ENCODE results near the gene GSAP.
"Not testable (repeated sequence)": the region's sequence is repeated elsewhere in the genome, so short reads cannot be mapped to it uniquely, and the experiment has no call there.

The GSAP gene, protein sequence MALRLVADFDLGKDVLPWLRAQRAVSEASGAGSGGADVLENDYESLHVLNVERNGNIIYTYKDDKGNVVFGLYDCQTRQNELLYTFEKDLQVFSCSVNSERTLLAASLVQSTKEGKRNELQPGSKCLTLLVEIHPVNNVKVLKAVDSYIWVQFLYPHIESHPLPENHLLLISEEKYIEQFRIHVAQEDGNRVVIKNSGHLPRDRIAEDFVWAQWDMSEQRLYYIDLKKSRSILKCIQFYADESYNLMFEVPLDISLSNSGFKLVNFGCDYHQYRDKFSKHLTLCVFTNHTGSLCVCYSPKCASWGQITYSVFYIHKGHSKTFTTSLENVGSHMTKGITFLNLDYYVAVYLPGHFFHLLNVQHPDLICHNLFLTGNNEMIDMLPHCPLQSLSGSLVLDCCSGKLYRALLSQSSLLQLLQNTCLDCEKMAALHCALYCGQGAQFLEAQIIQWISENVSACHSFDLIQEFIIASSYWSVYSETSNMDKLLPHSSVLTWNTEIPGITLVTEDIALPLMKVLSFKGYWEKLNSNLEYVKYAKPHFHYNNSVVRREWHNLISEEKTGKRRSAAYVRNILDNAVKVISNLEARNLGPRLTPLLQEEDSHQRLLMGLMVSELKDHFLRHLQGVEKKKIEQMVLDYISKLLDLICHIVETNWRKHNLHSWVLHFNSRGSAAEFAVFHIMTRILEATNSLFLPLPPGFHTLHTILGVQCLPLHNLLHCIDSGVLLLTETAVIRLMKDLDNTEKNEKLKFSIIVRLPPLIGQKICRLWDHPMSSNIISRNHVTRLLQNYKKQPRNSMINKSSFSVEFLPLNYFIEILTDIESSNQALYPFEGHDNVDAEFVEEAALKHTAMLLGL

DNA sequence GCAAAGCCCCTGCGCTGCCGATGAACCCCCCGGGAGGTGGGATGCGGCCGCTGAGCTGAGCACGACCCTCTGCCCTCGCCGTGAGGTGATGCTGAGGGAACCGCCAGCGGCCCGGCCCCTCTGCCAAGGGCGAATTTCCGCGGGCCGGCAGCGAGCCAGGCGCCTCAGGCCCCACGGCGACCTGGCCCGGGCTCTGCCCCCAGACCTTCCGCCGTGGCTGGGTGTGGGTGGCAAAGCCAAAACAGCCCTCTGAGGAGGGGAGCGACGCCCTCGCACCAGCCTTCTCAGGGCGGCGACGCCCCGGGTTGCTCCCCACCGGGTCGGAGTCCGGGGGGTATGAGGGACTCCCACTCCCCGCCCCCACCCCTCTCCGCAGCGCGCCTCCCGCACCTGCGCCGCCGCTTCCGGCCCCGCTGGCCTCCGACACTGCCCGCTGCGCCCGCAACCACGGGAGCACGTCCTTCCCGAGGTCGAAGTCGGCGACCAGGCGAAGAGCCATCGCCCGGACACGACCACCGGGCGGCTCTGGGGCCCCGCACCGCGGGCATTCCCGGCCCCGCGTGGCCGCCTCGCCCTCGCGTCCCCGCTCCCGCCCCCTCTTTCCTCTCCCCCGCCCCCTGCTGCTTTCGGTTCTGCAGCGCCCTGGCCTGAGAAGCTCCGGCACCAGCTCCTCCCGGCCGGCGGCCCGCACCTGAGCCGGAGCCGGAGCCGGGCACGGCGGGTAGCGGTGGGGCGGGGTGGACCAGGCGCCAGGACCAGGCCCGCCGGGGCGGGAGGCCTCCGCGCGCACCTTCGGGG lies at the start of gene GSAP:
Gene GSAP, minus strand, starts transcription at position 527 of the 798 bp plus-strand sequence. Its CDS starts 28 bp downstream, at position 499.
- no peak for DNase-seq

DNA sequence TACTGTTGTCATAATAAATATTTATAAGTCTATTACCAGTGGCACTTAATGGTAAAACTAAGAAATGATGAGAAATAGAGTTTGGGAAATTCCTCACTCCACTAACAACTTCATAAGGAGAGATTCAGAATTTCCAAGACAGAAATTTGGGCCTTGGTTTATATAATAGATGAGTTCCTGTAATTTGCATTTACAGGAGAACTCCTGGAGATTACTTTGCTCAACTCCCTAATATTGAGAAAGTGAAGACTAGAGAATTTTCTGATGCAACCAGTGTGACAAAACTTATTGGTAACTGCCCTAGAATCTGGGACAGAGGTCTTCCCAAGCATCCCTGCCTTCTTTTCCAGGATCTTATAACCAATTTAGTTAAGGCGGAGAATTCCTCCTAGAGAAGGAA lies 49.1 kb upstream of the GSAP start:
- peak in 1 of 2 experiments; percentile 16 for DNase-seq

DNA sequence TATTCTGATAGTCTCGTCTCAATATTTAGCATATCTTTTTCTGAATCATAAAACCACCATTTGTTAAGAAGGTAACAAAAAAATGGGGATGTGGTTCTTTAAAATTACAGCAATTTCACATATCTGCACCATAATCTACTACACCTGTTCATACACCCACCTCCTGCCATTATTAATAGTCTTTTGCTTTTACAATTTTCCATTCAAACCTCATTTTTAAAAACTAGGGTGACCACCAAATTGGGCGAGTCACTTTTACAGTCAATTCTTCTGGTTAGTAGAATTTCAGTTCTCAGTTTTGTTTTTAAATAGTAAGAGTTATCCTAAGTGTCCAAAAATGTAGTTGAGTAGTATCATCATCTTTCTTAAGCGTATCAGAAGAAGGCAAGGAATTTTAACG lies 48.4 kb upstream of the GSAP start:
- DNase-seq: no peak

DNA sequence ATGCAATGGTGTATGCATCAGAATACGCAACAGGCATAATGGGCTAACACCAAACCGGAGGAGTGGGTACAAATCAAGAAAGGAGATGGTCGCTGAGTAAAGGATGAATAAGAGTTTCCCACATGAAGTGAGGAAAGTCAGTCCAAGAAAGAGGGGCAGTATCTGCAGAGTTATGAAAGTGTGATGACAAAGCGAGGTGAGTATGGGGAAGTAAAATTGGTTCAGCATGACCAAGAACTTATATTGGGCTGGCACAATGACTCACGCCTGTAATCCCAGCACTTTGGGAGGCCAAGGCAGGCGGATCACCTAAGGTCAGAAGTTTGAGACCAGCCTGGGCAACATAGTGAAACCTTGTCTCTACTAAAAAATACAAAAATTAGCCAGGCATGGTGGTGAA lies 47.5 kb upstream of the GSAP start:
- DNase-seq: peak; percentile 57 to 76

DNA sequence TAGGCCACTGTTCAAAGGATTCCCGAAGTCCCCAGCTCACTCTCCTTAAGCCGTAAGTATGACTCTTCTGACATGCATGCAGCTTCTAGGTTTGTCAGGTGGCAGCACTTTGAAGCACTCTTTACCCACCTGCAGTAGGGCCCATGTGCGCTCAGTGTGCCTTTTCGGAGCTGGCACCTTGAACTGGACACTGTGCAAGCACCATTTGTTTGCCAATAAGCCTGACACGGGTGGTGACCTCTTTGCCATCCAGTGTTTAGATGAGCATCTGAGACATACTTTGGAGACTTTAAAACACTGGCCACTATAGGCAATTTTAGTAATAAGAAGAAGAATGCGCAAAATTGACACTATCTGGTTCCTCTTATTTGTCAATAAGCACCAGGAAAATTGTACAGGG lies 45.7 kb upstream of the GSAP start:
- DNase-seq: no peak

DNA sequence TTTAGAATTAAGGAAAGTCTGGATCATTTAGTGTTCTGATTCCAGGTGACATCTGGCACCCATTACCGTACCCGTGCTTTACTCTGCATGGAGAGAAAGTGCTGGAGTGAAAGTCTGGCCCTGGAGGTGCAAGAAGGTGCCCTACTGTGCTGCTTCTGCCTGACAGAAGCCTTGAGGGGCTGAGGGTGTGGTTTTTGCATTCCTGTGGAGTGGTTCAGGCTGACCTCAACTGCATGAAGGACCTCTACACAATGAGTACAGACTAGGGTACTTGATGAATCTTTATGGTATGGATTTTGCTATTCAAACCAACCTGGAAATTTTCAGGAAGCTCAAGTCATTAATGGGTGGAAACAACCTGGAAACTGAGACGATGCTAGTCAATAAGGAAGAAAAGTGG lies 45.1 kb upstream of the GSAP start:
- no peak for DNase-seq

DNA sequence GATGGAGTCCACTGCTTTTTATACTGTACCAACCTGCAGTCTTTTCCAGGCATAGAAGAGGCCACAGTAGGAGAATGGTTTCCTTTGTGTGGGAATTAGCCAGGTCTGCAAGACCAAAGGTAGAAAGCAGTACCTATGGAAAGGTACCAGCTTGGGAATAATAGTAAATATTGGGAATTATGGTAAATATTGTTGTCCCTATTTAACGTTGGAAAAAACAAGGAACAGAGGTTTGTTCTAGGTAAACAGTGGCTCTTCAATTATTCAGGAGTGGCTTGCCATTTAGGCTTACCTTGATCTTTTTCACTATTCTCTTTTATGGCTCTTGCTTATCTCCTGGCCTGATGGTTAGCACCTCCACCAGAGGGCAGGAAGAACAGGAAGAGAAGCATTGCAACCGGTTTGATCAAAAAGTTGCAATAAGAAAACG lies 43.9 kb upstream of the GSAP start:
- no peak for DNase-seq

DNA sequence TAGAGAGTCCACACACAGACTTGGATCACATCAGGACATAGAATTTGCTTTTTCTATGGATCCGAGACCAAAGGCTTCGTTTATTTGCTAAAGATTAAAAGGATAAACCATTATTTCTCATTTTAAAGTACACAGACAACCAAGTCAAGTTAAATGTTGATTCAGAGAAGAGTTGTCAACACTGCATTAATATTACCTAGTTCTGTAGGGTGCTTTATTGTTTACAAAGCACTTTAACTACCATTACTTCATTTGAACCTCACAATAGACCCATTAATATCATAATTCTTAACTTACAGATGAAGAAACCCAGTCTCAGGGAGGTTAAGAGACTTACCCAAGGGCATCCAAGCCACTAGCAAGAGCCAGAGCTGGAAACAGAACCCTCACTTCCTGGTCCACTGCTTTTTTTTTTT lies 43.2 kb upstream of the GSAP start:
- DNase-seq: no peak

DNA sequence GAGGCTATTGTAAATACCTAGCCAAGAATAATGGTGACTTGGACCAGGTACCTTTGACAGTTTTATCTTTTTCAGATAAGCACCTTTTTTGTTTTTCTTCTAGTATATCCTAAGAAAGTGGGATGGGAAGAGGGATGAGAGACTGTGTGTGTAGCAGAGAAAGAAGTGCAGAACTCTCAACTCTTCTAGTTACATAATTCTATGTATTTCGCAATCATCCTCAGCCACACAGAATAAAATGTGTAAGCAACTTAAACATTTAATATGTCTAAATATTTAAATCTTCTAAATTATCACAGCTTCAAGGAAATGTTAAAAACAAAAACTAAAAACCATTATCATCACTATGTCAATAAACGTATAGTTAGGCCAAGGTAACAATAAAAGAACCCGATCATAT lies 42.6 kb upstream of the GSAP start:
- peak in 1 of 2 experiments; percentile 15 for DNase-seq

DNA sequence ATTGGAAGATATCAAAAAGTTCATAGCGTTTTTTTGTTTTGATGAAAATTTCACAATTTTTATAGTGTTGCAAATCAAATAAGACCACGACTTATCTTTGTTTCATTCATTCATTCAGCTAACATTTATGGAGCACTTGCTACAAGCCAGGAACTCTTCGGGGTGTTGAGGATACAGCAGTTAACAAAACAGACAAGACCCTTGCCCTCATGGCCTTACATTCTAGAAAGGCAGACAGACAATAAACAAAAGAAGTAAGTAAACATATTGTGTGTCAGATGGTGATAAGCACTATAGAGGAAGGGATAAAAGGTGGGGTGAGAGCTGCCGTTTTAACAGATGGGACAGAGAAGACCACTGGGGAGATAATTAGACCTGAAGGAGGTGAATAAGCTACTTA lies 41.6 kb upstream of the GSAP start:
- no peak for DNase-seq

DNA sequence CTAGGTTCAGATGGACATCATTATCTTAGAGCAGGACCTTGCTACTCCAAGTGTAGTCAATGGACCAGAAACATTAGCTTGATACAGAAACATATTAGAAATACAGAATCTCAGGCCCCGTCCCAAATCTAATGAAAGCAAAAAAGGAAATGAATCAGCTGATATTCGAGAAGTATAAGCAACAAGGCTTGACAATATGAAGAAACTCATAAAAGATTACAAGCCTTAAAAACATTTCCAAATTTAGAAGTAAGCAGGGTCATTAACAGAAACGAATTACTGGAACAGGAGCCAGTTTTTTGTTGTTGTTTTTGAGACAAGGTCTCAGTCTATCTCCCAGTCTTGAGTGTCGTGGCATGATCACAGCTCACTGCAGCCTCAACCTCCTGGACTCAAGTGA lies 40.5 kb upstream of the GSAP start:
- no peak for DNase-seq

DNA sequence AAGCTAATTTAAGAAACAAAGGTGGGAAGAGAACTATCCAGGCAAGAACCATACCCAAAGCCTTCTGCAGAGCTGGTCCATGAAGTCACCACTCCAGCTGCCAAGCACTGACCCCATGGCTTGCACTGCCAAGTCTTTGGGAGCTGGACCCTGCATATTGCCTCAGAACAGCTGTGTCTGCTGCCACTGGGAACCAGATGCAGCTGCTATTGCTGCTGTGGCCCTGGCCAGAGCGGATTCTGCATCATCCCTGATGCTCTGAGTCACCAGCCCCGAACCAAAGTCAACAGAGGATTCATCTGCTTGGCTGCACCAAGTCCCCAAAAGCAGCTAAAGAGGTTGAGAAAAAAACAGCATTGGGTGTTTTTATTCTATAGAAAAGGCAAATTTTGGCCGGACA lies 39.2 kb upstream of the GSAP start:
- no peak for DNase-seq

DNA sequence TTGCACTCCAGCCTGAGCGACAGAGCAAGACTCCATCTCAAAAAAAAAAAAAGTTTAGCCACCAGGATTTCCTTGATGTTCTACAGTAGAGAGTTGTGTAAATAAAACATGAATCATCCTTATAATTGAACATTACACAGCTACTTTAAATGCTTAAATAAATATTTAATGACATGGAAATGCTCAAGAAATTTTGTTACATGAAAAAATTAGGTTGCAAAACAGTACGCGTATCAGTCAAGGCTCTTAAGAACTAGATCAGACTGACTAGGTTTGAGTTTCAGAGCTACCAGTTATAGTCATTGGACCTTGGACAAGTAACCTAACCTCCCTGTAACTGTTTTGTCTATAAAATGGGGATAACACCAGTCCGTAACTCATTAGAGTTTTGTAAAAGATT lies 38.7 kb upstream of the GSAP start:
- no peak for DNase-seq

DNA sequence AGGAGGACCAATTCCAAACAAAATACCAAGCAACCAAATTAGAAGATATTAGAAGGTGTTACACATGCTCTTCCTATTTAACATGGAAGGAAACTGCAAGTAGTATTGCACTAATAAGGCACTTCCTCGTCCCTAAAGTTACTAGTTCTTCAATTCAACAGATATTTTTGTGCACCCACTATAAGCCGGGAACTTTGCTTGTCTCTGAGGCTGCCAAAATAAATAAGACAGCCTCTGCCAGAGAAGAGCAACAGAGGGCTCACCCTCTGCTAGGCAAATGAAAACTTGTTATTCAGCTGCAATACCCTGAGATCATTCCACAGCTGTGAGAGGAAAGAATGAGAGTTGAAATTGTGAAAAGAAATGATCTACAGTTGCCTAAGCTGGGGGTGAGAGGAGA lies 37.4 kb upstream of the GSAP start:
- peak; percentile 42 to 52 for DNase-seq

DNA sequence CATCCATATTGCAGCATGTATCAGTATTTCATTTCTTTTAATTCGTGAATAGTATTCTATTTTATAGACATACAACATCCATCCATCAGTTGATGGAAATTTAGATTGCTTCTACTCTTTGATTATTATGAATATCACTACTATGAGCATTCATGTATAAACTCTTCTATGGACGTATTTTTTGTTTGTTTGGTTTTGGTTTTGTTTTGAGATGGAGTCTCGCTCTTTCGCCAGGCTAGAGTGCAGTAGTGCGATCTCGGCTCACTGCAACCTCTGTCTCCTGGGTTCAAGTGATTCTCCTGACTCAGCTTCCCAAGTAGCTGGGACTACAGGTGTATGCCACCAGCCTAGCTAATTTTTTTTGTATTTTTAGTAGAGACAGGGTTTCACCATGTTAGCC lies 35.8 kb upstream of the GSAP start:
- DNase-seq: not testable (repeated sequence)

DNA sequence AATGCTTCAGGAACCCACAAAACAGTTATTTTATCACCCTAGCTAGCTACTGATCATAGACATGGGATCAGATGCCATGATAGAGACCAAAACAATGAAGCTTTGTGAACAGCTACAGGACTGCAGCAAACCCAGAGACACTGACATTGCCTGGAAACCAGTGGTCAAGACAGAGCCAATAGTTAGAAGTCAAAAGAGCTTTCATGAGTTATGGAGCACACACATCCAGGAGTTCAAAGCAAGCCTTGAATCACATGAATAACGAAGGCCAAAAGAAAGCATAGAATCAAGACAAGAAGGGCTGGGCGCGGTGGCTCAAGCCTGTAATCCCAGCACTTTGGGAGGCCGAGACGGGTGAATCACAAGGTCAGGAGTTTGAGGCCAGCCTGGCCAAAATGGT lies 34.5 kb upstream of the GSAP start:
- DNase-seq: no peak

DNA sequence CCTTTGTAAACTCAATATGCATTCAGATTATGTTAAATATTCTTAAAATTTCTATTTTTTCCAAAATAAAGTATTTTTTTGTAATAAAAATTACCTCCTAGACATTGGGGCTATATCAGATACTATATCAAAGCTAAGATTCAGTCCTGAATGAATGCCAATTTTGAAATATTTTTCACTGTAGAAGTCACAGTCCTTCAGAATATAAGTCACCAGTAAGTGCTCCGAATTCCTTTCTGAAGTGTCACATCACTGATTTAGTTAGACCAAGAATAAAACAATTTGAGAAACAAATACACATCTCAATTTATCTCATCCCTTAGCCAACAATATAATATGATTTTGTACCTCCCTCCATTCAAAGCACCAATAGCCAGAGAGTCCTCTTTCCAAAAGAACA lies 33.9 kb upstream of the GSAP start:
- DNase-seq: no peak

DNA sequence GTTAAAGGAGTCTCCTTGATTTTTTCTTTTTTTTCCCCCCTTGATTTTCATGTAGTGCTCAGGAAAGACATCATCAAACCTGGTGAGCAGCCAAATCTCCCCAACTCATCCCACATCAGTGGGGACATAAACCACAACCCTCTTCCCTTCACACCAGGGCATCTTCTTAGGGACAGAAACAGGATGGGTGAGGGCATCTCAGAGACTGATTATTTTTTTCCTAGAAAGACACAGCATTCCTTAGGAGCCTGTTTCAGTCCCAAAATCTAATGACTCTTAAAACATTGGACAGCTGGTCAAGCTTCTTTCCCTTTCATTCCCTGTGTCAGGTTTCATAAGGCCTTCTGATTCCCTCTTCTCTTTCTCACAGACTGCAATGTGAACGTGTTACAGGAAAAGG lies 31.5 kb upstream of the GSAP start:
- DNase-seq: no peak

DNA sequence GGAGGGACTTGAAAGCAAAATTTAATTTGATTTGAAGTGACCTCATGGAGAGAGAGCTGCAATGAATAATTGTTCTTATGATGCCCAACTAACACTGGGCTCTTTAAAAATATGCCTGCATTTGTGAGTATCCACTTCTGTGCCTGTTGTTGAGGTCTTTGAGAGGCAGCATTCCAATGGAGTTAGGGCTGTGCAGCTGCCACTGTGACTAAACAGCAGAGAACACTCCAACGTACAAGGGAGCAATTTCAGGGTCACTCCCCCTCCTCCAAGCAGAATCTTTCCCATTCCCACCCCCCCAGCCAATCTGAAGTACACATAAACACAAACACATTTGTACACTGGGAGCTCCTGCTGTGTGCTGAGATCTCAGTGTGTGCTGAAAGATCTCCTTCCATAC lies 28.0 kb upstream of the GSAP start:
- DNase-seq: no peak

DNA sequence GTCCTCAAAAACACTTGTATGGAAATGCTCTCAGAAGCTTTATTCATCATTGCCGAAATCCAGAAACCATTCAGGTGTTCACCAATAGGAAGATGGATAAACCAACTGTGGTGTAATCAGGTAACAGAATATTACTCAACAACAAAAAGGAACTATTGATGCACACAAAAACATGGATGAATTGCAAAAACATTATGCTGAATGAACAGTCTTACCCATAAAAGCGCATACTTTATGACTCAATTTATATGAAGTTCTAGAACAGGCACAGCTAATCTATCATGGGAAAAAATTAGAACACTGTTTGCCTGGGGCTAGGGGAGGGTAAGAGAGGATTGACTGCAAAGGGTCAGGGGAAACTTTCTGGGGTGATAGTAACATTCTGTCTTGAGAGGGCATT lies 26.9 kb upstream of the GSAP start:
- DNase-seq: no peak

DNA sequence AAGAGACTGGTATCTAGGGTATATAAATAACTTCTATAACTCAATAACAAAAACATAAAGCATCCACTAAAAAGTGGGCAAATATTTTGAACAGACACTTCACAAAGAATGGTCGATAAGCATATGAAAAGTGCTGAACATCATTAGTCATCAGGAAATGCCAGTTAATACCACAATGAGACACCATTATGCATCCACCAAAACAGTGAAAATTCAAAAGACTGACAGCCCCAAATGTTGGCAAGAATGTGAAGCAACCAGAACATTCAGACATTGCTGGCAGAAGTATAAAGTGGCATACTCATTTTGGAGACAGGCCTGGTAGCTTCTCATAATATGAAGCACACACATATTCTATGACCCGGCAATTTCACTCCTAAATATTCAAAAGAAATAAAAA lies 26.5 kb upstream of the GSAP start:
- peak in 1 of 2 experiments; percentile 28 for DNase-seq

DNA sequence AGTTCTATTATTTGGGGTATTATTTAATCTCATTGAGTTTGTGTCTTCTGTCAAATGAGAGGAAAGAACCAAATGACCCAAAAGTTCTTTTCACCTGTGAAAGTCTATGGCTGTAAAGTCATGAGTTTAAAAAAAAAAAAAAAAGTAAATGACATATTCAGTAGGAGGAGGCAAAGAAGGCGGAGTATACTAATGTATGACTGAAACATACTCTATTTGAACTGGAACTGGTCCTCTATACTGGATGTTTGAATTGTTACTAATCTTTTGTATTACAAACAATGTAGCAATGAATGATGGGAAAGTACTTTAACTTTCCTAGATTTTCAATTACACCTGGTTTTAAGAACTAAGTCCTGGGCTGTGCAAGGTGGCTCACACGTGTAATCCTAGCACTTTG lies 24.9 kb upstream of the GSAP start:
- DNase-seq: no peak

DNA sequence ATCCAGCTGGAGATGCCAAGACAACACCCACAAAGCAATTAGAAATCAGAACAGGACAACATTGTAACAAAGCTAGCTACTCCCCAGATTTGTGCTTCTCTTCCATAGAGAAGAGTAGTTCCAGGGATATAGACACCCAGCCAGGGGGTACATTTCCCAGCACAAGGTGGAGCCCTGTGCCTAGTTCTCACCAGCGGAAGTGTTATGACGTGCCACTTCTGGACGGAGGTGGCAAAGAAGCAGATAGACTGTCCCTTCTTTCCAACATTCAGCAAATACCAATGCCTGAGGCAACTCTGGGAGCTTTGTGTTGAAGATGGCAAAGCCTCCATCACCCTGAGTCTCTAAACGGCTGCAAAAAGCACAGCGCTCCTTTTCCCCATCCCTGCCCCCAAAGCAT lies 23.4 kb upstream of the GSAP start:
- DNase-seq: no peak
